OCI-LY7 (cell line): ENCODE data around the gene FCSK. TPM values are rescaled to one million over a fixed set of nuclear protein-coding genes. Genes with fewer than 3 reads are reported as not detected.
"Not testable (repeated sequence)": the region's sequence is repeated elsewhere in the genome, so short reads cannot be mapped to it uniquely, and the experiment has no call there.

ENCODE experiments used
- BruUV-seq: library from RNA; stranded (reverse); fragments of 400-500 nt; replicated peaks from 2 replicates; lab custom pipeline; 2021; lab: Mats Ljungman, UMichigan
- CTCF ChIA-PET: fragments of 300-600 bp; sonication (Branson Sonifier 250); formaldehyde crosslinking; loops from one replicate; lab custom pipeline; 2022; ENCODE audit warnings: antibody characterized with exemption; ENCODE audit not compliant: unreplicated experiment; lab: Charles Lee
- POLR2A ChIA-PET: fragments of 300-600 bp; sonication (Branson Sonifier 250); formaldehyde crosslinking; loops from one replicate; lab custom pipeline; 2022; ENCODE audit warnings: antibody characterized with exemption; lab: Charles Lee
- DNase-seq: peaks from one replicate; pipeline ENCODE4 v3.0.0-alpha.2; 2015; ENCODE audit warnings: low spot score
- H2AFZ ChIP-seq: fragments of 200-600 bp; sonication (generic), shearing (Covaris generic); 2 replicates; pipeline ENCODE4 v1.6.1; 2014; ENCODE audit warnings: mild to moderate bottlenecking, antibody characterized with exemption, low read length, moderate library complexity
- H3K27ac ChIP-seq: fragments of 200-600 bp; sonication (generic); 2 replicates; pipeline ENCODE4 v1.5.1; 2014; ENCODE audit warnings: mixed run types, low read depth, mild to moderate bottlenecking, moderate library complexity, low read length, inconsistent platforms; ENCODE audit not compliant: poor library complexity, severe bottlenecking
- H3K36me3 ChIP-seq: fragments of 200-600 bp; sonication (generic); 2 replicates; pipeline ENCODE4 v1.6.1; 2014; ENCODE audit warnings: mild to moderate bottlenecking, antibody characterized with exemption, low read length, moderate library complexity, mixed read lengths; ENCODE audit not compliant: insufficient read depth
- H3K4me1 ChIP-seq: fragments of 200-600 bp; sonication (generic); 2 replicates; pipeline ENCODE4 v1.5.1; 2014; ENCODE audit warnings: mild to moderate bottlenecking, low read length; ENCODE audit not compliant: insufficient read depth, poor library complexity, severe bottlenecking
- H3K4me2 ChIP-seq: fragments of 200-600 bp; sonication (generic); 2 replicates; pipeline ENCODE4 v1.6.1; 2014; ENCODE audit warnings: mild to moderate bottlenecking, low read length
- H3K4me3 ChIP-seq: fragments of 200-600 bp; sonication (generic); 2 replicates; pipeline ENCODE4 v1.5.1; 2014; ENCODE audit warnings: mild to moderate bottlenecking, low read depth, low read length; ENCODE audit not compliant: poor library complexity, severe bottlenecking
- H3K79me2 ChIP-seq: fragments of 200-600 bp; sonication (generic); 2 replicates; pipeline ENCODE4 v1.6.1; 2016; ENCODE audit warnings: low read depth, mild to moderate bottlenecking, low read length, moderate library complexity, mixed read lengths; ENCODE audit not compliant: insufficient read depth
- H3K9me2 ChIP-seq: fragments of 200-600 bp; sonication (generic); 2 replicates; pipeline ENCODE4 v1.6.1; 2016; ENCODE audit warnings: mild to moderate bottlenecking, low read length, mixed read lengths; ENCODE audit not compliant: insufficient read depth
- H3K9me3 ChIP-seq: fragments of 200-600 bp; sonication (generic); 2 replicates; pipeline ENCODE4 v1.6.1; 2014; ENCODE audit warnings: mild to moderate bottlenecking, mixed run types, low read length, mixed read lengths
- H4K20me1 ChIP-seq: fragments of 200-600 bp; sonication (generic); 2 replicates; pipeline ENCODE4 v1.6.1; 2014; ENCODE audit warnings: mild to moderate bottlenecking, antibody characterized with exemption, low read length, moderate library complexity, mixed read lengths; ENCODE audit not compliant: insufficient read depth
- EZH2phosphoT487 ChIP-seq: fragments of 200-600 bp; sonication (generic); IDR thresholded peaks from 2 replicates; pipeline ENCODE4 v1.6.1; 2018; ENCODE audit warnings: low read depth, borderline replicate concordance, mild to moderate bottlenecking, mixed run types, antibody characterized with exemption, low read length, moderate library complexity, mixed read lengths
- intact Hi-C: fragments of 100-400 bp; cut with micrococcal nuclease; formaldehyde crosslinking; loops from one replicate; pipeline ENCODE4 v1.10.0; 2022; ENCODE audit not compliant: unreplicated experiment
- total RNA-seq, 2 experiments: library from RNA; depleted of rRNA in 1 of 2; stranded (reverse); fragments of >200 nt in 1 of 2; shearing (Covaris generic) in 1 of 2; gene quantifications; 2 replicates each; pipeline ENCODE4 v1.2.3, GENCODE V29; 2014 to 2022
- TF ChIP-seq, protein P1 (sequence below): fragments of 200-600 bp; sonication (generic); conservative IDR thresholded peaks from 2 replicates; pipeline ENCODE4 v1.5.1; 2014; ENCODE audit warnings: mild to moderate bottlenecking, antibody characterized with exemption, low read length, moderate library complexity, mixed read lengths

Gene FCSK
- total RNA-seq, 2 experiments from 2014 or later = 6.8 to 14.3 TPM

DNA sequence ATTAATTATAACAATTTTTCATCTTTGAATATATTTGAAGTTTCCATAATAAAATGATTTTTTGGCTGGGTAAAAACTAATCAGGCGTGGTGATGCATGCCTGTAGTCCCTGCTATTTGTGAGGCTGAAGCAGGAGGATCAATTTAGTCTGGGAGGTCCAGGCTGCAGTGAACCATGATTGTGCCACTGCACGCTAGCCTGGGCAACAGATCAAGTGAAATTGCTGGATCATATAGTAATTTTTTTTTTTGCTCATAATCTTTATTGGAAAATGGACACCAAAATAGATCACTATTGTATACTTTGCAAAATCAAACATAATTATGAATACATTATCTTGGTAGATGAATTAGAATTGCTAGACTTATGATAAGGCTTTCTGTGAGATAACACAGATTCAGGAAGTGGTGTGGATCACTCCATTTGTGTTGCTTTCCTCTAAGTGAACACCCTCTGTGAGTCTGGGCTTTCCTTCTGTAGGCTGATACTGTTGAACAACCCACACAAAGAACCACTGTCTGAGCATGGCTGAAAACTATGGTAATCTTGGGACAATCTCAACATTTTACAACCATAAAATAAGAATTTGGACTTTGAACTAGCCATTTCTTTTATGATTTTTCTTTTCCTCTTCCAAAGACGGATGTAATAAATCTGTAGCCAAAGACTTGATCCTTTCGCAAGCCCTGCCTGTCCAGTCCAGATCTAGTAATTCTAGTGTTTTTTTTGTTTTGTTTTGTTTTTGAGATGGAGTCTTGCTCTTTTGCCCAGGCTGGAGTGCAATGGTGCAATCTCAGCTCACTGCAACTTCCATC, 9.9 kb upstream of the FCSK start:
- Histone ChIP-seq H4K20me1 (no peaks in the 10 kb centered on the region), H3K4me1 (peaks cover 17% of the 10 kb centered on the region), H3K4me2 (no peak overlapping the region), H3K36me3 (no peaks in the 10 kb centered on the region), H3K27ac (no peak overlapping the region), H2AFZ (0 out of 2 replicates have a peak overlapping the region, but pooled peaks have one; percentile 10), H3K9me3 (no peaks in the 10 kb centered on the region), H3K9me2 (no peaks in the 10 kb centered on the region), H3K4me3 (no peak overlapping the region), H3K79me2 (no peaks in the 10 kb centered on the region)
- ChIA-PET CTCF (interaction anchor here (1.1 kb wide), 1 partner anchor 12 kb away, joined by 3 read pairs; no protein-coding TSS in a partner anchor), POLR2A (no interaction called here)
- BruUV-seq = no TSS peak
- intact Hi-C loops = no loop called here
- no peak for DNase-seq
- TF ChIP-seq, protein P1, sequence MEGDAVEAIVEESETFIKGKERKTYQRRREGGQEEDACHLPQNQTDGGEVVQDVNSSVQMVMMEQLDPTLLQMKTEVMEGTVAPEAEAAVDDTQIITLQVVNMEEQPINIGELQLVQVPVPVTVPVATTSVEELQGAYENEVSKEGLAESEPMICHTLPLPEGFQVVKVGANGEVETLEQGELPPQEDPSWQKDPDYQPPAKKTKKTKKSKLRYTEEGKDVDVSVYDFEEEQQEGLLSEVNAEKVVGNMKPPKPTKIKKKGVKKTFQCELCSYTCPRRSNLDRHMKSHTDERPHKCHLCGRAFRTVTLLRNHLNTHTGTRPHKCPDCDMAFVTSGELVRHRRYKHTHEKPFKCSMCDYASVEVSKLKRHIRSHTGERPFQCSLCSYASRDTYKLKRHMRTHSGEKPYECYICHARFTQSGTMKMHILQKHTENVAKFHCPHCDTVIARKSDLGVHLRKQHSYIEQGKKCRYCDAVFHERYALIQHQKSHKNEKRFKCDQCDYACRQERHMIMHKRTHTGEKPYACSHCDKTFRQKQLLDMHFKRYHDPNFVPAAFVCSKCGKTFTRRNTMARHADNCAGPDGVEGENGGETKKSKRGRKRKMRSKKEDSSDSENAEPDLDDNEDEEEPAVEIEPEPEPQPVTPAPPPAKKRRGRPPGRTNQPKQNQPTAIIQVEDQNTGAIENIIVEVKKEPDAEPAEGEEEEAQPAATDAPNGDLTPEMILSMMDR = no peak
- no peak for TF ChIP-seq EZH2phosphoT487

DNA sequence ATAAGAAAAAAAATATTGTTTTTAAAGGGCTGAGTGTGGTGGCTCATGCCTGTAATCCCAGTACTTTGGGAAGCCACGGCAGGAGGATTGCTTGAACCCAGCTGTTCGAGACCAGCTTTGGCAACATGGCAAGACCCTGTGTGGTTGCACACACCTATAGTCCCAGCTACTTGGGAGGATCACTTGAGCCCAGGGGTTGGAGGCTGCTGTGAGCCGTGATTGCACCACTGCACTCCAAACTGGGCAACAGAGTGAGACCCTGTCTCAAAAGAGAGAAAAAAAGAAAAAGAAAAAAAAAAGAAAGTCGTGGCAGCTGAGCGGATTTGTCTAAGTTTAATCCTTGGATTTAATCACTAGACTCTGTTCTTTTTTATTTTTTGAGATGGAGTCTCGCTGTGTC, 6.3 kb upstream of the FCSK start:
- Histone ChIP-seq H3K27ac (no peak overlapping the region), H3K9me2 (no peaks in the 10 kb centered on the region), H3K4me1 (peaks cover 9% of the 10 kb centered on the region), H3K4me3 (no peak overlapping the region), H4K20me1 (no peaks in the 10 kb centered on the region), H2AFZ (no peak overlapping the region), H3K9me3 (no peaks in the 10 kb centered on the region), H3K4me2 (no peak overlapping the region), H3K36me3 (no peaks in the 10 kb centered on the region), H3K79me2 (no peaks in the 10 kb centered on the region)
- TF ChIP-seq, protein P1 = no peak
- TF ChIP-seq EZH2phosphoT487 = no peak
- DNase-seq = no peak
- no TSS peak for BruUV-seq
- ChIA-PET CTCF (no interaction called here), POLR2A (interaction anchor here (2.3 kb wide), 1 partner anchor 8 kb away, joined by 8 read pairs; no protein-coding TSS in a partner anchor)
- intact Hi-C loops = no loop called here

DNA sequence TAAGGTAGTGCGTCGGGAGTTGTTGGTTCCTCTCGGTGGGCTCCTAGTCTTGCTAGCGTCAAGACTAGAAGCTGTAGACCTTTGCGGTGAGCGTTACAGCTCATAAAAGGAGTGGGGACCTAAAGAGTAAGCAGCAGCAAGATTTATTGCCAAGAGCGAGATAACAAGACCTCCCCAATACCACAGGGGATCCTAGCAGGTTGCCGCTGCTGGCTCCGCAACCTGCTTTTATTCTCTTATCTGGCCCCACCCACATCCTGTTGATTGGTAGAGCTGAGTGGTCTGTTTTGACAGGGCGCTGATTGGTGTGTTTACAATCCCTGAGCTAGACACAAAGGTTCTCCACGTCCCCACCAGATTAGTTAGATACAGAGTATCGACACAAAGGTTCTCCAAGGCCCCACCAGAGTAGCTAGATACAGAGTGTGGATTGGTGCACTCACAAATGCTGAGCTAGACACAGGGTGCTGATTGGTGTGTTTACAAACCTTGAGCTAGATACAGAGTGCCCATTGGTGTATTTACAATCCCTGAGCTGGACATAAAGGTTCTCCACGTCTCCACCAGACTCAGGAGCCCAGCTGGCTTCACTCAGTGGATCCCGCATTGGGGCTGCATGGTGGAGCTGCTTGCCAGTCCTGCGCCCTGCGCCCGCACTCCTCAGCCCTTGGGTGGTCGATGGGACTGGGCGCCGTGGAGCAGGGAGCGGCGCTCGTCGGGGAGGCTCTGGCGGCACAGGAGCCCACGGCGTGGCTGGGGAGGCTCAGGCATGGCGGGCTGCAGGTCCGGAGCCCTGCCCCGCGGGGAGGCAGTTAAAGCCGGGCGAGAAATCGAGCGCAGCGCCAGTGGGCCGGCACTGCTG, 4.0 kb upstream of the FCSK start:
- H3K27ac ChIP-seq, H4K20me1 ChIP-seq, intact Hi-C loops, H2AFZ ChIP-seq, H3K4me3 ChIP-seq, BruUV-seq, H3K9me3 ChIP-seq, H3K79me2 ChIP-seq, H3K4me2 ChIP-seq, DNase-seq, H3K9me2 ChIP-seq, H3K36me3 ChIP-seq, CTCF ChIA-PET: not testable (repeated sequence)
- H3K4me1 ChIP-seq = peaks cover 18% of the 10 kb centered on the region
- POLR2A ChIA-PET = interaction anchor here (0.6 kb wide), 1 partner anchor 165 kb away, joined by 4 read pairs; no protein-coding TSS in a partner anchor

DNA sequence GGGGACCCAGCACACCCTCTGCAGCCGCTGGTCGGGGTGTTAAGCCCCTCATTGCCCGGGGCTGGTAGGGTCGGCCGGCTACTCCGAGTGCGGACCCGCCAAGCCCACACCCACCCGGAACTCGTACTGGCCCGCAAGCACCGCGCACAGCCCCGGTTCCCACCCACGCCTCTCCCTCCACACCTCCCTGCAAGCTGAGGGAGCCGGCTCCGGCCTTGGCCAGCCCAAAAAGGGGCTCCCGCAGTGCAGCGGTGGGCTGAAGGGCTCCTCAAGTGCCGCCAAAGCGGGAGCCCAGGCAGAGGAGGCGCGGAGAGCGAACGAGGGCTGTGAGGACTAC, 3.4 kb upstream of the FCSK start:
- H3K4me3 ChIP-seq, H3K9me2 ChIP-seq, H2AFZ ChIP-seq, POLR2A ChIA-PET, H3K36me3 ChIP-seq, H3K27ac ChIP-seq, BruUV-seq, DNase-seq, H3K4me2 ChIP-seq, intact Hi-C loops, H3K79me2 ChIP-seq, CTCF ChIA-PET, H3K9me3 ChIP-seq, H4K20me1 ChIP-seq: not testable (repeated sequence)
- H3K4me1 ChIP-seq = peaks cover 20% of the 10 kb centered on the region
